ENCODE data around the gene FAM98A.

Gene FAM98A

DNA sequence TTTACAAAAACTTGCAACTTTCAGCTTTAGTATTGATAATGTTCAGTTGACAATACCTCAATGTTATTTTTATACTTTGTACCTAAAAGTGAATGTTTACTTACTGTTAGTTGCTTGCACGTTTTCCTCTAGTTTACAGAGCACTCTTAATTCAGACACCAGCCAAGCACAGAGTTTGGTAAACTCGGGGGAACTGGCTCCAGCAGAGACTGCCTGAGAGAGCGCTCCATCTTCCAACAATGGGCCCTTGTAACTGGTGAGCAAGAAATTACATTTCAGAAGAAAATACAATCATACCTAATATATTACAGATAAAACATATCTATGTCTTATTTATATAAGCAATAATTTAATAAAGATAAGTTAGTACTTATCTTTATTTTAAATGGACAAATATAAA is 3.7 kb downstream of the FAM98A start:
- DNase-seq = no peak

DNA sequence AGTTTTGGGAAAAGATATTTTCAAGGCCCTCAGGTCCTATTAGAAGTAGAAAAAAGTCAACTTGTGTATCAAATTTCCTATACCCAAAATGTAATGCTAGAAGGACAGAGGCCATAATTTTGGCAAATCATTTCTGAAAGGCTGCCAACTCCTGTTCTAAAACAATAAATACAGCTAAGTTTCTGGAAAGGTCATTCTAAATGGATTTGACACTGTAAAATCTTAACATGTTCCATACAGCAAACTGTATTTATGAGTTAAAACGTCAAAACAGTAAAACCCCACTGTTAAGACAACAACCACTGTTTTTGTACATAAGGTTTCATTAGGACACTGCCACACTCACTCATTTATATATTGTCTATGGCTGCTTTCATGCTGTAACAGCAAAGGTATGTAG is 9.7 kb downstream of the FAM98A start:
- no peak for DNase-seq

GRCh38 chr2:33588232-33588631 is 10.9 kb downstream of the FAM98A start:
- no peak for DNase-seq

DNA sequence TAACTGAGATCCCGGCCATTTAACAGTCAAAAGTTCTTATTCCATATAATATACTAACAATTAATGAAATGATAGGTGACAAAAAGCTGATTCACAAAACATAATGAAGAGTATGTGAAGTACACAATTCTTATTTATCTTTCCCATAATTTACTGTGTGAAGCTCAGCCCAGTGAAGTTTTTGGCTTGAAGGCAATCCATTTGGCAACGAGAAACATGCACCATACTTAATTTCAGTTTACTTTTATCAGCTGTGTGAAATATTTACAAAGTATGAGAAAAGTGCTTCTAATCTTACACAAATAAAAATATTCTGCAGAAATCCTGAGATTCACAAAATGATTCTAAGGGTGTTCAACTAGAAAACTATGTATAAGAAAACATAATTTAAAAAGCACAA is 12.3 kb downstream of the FAM98A start:
- DNase-seq = no peak

DNA sequence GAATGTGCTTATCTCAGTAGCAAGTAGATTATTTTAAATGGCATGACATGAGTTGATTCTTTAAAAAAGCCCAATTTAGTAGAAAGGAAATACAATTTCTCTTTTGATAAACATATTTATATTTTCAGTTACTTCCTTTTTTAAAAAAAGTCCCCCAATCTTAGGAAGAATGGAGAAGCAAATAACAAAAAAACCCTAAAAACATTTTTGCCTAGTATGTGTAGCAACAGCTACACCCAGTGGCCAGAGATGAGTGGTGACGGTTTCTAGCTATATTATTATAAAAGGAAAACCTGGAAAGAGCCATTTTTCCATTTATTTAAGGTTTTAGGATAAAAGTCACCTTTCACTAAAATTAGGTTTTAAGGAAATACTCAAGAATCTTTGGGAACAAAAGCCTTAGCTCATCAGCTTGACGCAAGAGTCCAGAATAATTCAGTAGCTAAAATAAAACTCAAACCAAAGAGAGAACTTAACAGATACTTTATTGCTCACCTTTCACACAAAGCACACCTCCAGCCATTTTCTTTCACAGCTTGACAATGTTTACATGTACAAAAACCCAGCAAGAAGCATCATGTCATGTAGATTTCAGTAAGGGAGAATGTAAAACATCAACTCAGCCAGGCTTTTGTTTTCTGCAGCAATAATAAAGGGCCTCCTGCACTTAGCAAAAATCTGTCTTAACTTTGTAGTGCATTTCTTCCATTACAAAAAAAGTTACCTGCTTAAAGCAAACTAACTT is 15.7 kb downstream of the FAM98A start:
- no peak for DNase-seq

GRCh38 chr2:33581872-33582271 is 17.2 kb downstream of the FAM98A start:
- no peak for DNase-seq

- no peak for DNase-seq
Measured at GRCh38 chr2:33579227-33579626, 19.9 kb downstream of the FAM98A start.

- no peak for DNase-seq
Measured at GRCh38 chr2:33577668-33578067, 21.4 kb downstream of the FAM98A start.

GRCh38 chr2:33577084-33577483 is 22.0 kb downstream of the FAM98A start:
- no peak for DNase-seq

DNA sequence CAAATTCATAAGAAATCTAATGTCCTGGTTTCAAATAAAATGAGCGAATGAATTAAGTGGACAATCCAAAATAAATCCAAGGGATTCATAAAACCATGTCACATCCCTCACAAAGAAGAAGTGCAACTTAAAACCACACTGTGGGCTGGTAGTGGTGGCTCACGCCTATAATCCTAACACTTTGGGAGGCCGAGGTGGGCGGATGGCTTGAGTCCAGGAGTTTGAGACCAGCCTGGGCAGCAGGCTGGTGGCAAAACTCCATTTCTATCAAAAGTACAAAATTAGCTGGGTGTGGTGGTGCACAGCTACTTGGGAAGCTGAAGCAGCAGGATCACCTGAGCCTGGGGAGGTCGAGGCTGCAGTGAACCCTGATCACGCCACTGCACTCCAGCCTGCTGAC is 25.4 kb downstream of the FAM98A start:
- no peak for DNase-seq

DNA sequence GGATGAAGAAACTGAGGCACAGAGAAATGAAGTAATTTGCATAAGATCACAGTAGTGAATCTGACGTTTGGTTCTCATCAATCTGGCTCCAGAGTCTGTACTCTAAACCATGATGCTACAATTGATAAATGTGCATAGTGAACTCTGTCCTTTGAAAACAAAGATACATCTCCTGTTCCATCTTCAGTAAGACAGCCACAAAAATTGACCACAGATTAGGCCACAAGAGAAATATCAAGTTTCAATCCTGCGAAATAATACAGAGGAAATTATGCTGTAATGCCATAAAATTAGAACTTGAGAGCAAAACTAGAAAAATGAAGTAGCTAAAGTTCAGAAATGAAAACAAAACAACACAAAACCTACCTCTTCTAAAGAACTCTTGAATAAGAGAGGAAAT is 28.4 kb downstream of the FAM98A start:
- no peak for DNase-seq

GRCh38 chr2:33561872-33562271 is 37.2 kb downstream of the FAM98A start:
- no peak for DNase-seq

DNA sequence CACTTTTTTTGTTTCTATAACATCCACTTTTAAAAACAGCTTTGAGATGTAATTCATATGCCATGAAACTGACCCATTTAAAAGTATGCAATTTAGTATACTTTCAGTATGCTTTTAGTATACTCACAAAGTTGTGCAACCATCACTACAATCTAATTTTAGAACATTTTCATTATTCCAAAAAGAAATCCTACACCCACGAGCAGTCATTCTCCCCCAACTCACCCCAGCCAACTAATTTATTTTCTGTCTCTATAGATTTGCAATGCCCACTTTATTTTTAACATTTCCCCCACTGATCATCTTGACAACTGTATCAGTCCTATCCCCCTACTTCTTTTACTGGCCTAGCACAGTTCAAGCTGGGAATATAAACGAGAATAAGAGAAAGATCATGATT is 39.1 kb downstream of the FAM98A start:
- no peak for DNase-seq

DNA sequence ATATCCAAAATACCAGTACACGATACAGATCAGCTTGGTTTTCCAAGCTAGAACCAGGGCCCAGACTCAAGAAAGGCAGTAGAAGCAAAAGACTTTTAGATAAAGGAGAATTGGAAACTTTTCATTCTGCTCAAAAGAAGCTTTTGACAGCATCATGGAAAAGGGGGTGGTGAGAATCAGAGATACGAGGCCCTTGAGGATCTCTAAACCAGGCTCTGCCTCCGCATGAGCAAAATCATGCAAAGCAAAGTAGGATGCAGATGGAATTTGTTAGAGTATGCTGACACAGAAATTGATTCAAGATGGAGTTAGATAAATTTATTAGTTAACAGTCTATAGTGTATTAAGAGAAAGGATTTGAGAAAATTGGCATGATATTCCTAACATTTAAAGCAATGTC is 39.8 kb downstream of the FAM98A start:
- DNase-seq = no peak

DNA sequence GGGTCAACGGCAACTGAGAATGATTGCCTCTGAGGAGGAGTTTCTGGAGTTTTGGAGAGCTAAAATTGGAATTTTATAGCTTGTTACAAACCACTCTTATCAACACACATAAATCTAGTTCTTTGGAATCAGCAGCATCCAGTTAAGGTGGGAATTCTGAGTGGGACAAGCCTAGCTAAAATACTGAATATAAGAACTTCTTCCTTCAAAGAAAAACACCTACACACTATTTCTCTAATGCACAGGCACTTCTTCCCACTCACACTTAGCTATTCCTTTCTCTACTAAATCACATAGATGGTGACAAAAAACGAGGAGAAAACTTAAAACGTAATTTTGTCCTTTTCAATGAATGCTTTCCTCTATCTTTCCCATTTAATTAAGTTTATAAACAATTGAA is 43.4 kb downstream of the FAM98A start:
- DNase-seq = no peak

- no peak for DNase-seq
Measured at GRCh38 chr2:33552758-33553461, 46.2 kb downstream of the FAM98A start.

GRCh38 chr2:33550206-33550605 is 48.9 kb downstream of the FAM98A start:
- no peak for DNase-seq

- no peak for DNase-seq
Measured at GRCh38 chr2:33541243-33541642, 57.9 kb downstream of the FAM98A start.

- no peak for DNase-seq
Measured at GRCh38 chr2:33535421-33535820, 63.7 kb downstream of the FAM98A start.

All from cerebellar nuclear complex (tissue), 1 donor.